Left ventricle myocardium superior (tissue), 1 donor: ENCODE measurements around the gene AKR1C2. TPM values are rescaled to one million over a fixed set of nuclear protein-coding genes. Genes with fewer than 3 reads are reported as not detected.
"Not testable (repeated sequence)": the region's sequence is repeated elsewhere in the genome, so short reads cannot be mapped to it uniquely, and the experiment has no call there.

Experiments
- ATAC-seq: fragments of 200-7000 bp; cut with Tn5 transposase; one replicate; pipeline ENCODE4 v1.9.1; 2020; ENCODE audit warnings: mild to moderate bottlenecking, moderate library complexity
- DNase-seq: peaks from one replicate; pipeline ENCODE4 v3.0.0-alpha.2; 2020
- intact Hi-C: fragments of 100-400 bp; cut with micrococcal nuclease; formaldehyde crosslinking; loops from one replicate; pipeline ENCODE4 v1.11.0; 2022
- total RNA-seq: library from RNA; stranded (reverse); fragmentation: NEBNext Ultra II Directional; extraction: Animal tissue kit (Norgen Biotek cat#: 25700); gene quantifications from one replicate; pipeline ENCODE4 v1.2.1, GENCODE V29; 2021
- donor health status: DM: no; HTN: yes; CAD: no; lungs with severe emphysema.

AKR1C2 gene
- total RNA-seq, 1 donor from 2014 or later: 14.2 TPM

- ATAC-seq, intact Hi-C loops, DNase-seq: not testable (repeated sequence)
Observed at GRCh38 chr10:4943416-4943815, 60.2 kb downstream of the AKR1C2 start.

GRCh38 chr10:4942931-4943330, 60.7 kb downstream of the AKR1C2 start:
- intact Hi-C loops, DNase-seq: not testable (repeated sequence)
- ATAC-seq: peak; percentile 66

- DNase-seq: no peak
- ATAC-seq: peak; percentile 57
- intact Hi-C loops: no loop called here
Observed at GRCh38 chr10:4941540-4942330, 61.9 kb downstream of the AKR1C2 start.

- ATAC-seq, DNase-seq, intact Hi-C loops: not testable (repeated sequence)
Observed at GRCh38 chr10:4940909-4941308, 62.7 kb downstream of the AKR1C2 start.

GRCh38 chr10:4940073-4940428, 63.6 kb downstream of the AKR1C2 start:
- DNase-seq, intact Hi-C loops: not testable (repeated sequence)

GRCh38 chr10:4939224-4940072, 64.2 kb downstream of the AKR1C2 start:
- ATAC-seq (no peak), DNase-seq (no peak)
- intact Hi-C loops: no loop called here

More at GRCh38 chr10:4940073-4940428, 63.6 kb downstream of the AKR1C2 start:
- not testable (repeated sequence) for ATAC-seq

Other genes with a start within 250 kb of the AKR1C2 start
- gene AKR1E2, start 177.7 kb downstream of the AKR1C2 start, total RNA-seq: 4.5 TPM
- gene AKR1C1, start 40.4 kb downstream of the AKR1C2 start, total RNA-seq: 20.2 TPM
- 23.2 TPM for gene AKR1C3, start 90.6 kb upstream of the AKR1C2 start, total RNA-seq
- gene AKR1C8, start 181.3 kb upstream of the AKR1C2 start, total RNA-seq: 0.25 TPM
- gene AKR1C4, start 193.0 kb upstream of the AKR1C2 start, total RNA-seq: not detected